RWPE2 (cell line): ENCODE measurements around the gene ZNF786.

Experiments
- ATAC-seq: fragments of 200-7000 bp; cut with Tn5 transposase; 3 replicates; pipeline ENCODE4 v1.9.1; 2021; ENCODE audit warnings: low read depth
- DNase-seq: peaks from one replicate; pipeline ENCODE4 v3.0.0-alpha.2; 2020; ENCODE audit warnings: low spot score
- H3K27ac ChIP-seq: fragments of 450-650 bp; 2 replicates; pipeline ENCODE4 v1.5.1; 2017; ENCODE audit warnings: mild to moderate bottlenecking; ENCODE audit not compliant: poor library complexity, severe bottlenecking
- H3K27me3 ChIP-seq: fragments of 250-450 bp; sonication (Bioruptor Pico); 2 replicates; pipeline ENCODE4 v1.5.1; 2021; ENCODE audit warnings: mild to moderate bottlenecking, moderate library complexity; ENCODE audit not compliant: insufficient read depth, poor library complexity, severe bottlenecking
- H3K36me3 ChIP-seq: fragments of 250-450 bp; sonication (Bioruptor Pico); 2 replicates; pipeline ENCODE4 v1.5.1; 2020; ENCODE audit warnings: low read depth, mild to moderate bottlenecking, moderate library complexity
- H3K4me1 ChIP-seq: fragments of 250-450 bp; sonication (Bioruptor Pico); 2 replicates; pipeline ENCODE4 v1.5.1; 2021; ENCODE audit warnings: mild to moderate bottlenecking, moderate library complexity; ENCODE audit not compliant: insufficient read depth, poor library complexity, severe bottlenecking
- H3K4me3 ChIP-seq: fragments of 250-450 bp; sonication (Bioruptor Pico); 2 replicates; pipeline ENCODE4 v1.5.1; 2021; ENCODE audit warnings: mild to moderate bottlenecking, moderate library complexity; ENCODE audit not compliant: severe bottlenecking
- H3K9me3 ChIP-seq: fragments of 250-450 bp; sonication (Bioruptor Pico); 2 replicates; pipeline ENCODE4 v1.5.1; 2021; ENCODE audit warnings: mild to moderate bottlenecking, moderate library complexity; ENCODE audit not compliant: severe bottlenecking
- CTCF ChIP-seq: fragments of 450-650 bp; IDR thresholded peaks from one replicate; pipeline ENCODE4 v1.5.1; 2017; ENCODE audit warnings: mild to moderate bottlenecking, moderate library complexity; ENCODE audit not compliant: poor library complexity, severe bottlenecking

The ZNF786 gene

GRCh38 chr7:149090397-149091195 lies at the start of gene ZNF786:
ZNF786 (minus strand) TSS chr7:149090718; CDS start chr7:149090640, 78 bp downstream.
- Histone ChIP-seq H3K36me3 (no peaks in the 10 kb centered on the region), H3K9me3 (no peaks in the 10 kb centered on the region), H3K27ac (peak within 1 kb of the TSS; percentile 75), H3K4me1 (peaks cover 3% of the 10 kb centered on the region), H3K4me3 (peak within 1 kb of the TSS; percentile 61), H3K27me3 (no peaks in the 10 kb centered on the region)
- DNase-seq (peak; percentile 85), ATAC-seq (peak; percentile 88)
- TF ChIP-seq CTCF = peak; percentile 97

GRCh38 chr7:149136118-149136517 lies 45.6 kb upstream of the ZNF786 start:
- peaks cover 12% of the 10 kb centered on the region for H3K36me3 ChIP-seq
- DNase-seq (no peak), ATAC-seq (no peak)
- no peak overlapping the region for H3K27ac ChIP-seq
- no peak for TF ChIP-seq CTCF
- H3K4me1 ChIP-seq = no peaks in the 10 kb centered on the region
- H3K9me3 ChIP-seq = no peaks in the 10 kb centered on the region
- no peak overlapping the region for H3K4me3 ChIP-seq
- no peaks in the 10 kb centered on the region for H3K27me3 ChIP-seq

- H3K36me3 ChIP-seq = peaks cover 37% of the 10 kb centered on the region
- no peak for DNase-seq
- TF ChIP-seq CTCF = no peak
Measured at GRCh38 chr7:149133028-149133710, 42.7 kb upstream of the ZNF786 start.

GRCh38 chr7:149130572-149131198 lies 40.2 kb upstream of the ZNF786 start:
- H3K9me3 ChIP-seq = peaks cover 3% of the 10 kb centered on the region
- H3K27ac ChIP-seq = no peak overlapping the region
- no peaks in the 10 kb centered on the region for H3K27me3 ChIP-seq
- ATAC-seq (no peak), DNase-seq (no peak)
- peaks cover 7% of the 10 kb centered on the region for H3K4me1 ChIP-seq
- H3K4me3 ChIP-seq = no peak overlapping the region
- no peak for TF ChIP-seq CTCF
- peaks cover 34% of the 10 kb centered on the region for H3K36me3 ChIP-seq

More at GRCh38 chr7:149133028-149133710, 42.7 kb upstream of the ZNF786 start:
- H3K27ac ChIP-seq = no peak overlapping the region
- H3K9me3 ChIP-seq = peaks cover 3% of the 10 kb centered on the region
- H3K27me3 ChIP-seq = no peaks in the 10 kb centered on the region
- ATAC-seq = no peak
- no peak overlapping the region for H3K4me3 ChIP-seq
- H3K4me1 ChIP-seq = peaks cover 1% of the 10 kb centered on the region
